Cardiac muscle cell (in vitro differentiated cells and primary cell): Measurements from ENCODE around the gene RBM34. TPM values are rescaled to one million over a fixed set of nuclear protein-coding genes. Genes with fewer than 3 reads are reported as not detected.

Source experiments
- DNase-seq, 2 donors: peaks; one replicate each; pipeline versions ENCODE4 v3.0.0 to v3.0.0-alpha.2; 2010 to 2017; ENCODE audit warnings: low read depth in 1 of 2, low spot score in 1 of 2
- H3K27ac ChIP-seq: fragments of 200-600 bp; sonication (generic); 2 replicates; pipeline ENCODE4 v1.5.1; 2016
- H3K27me3 ChIP-seq: fragments of 200-600 bp; sonication (generic); 2 replicates; pipeline ENCODE4 v1.6.0; 2016; ENCODE audit warnings: control low read depth
- H3K36me3 ChIP-seq: fragments of 200-600 bp; sonication (generic); 2 replicates; pipeline ENCODE4 v1.5.1; 2016; ENCODE audit warnings: control low read depth
- H3K4me1 ChIP-seq: fragments of 200-600 bp; sonication (generic); 2 replicates; pipeline ENCODE4 v1.8.1; 2017; ENCODE audit warnings: low read depth, mild to moderate bottlenecking, mixed run types
- H3K4me3 ChIP-seq: fragments of 200-600 bp; sonication (generic); 2 replicates; pipeline ENCODE4 v1.5.1; 2016; ENCODE audit warnings: mild to moderate bottlenecking
- H3K9me3 ChIP-seq: fragments of 200-600 bp; sonication (generic); 2 replicates; pipeline ENCODE4 v1.5.1; 2017; ENCODE audit warnings: low read depth, mild to moderate bottlenecking, control low read depth
- CTCF ChIP-seq: IDR thresholded peaks from 2 replicates; pipeline ENCODE4 v1.5.1; 2012; ENCODE audit warnings: low read depth, mild to moderate bottlenecking, low read length
- polyA plus RNA-seq: library from polyadenylated mRNA; unstranded; fragments of >200 nt; fragmentation: Nextera tagmentation; extraction: Ambion mirVana; gene quantifications from 2 replicates; pipeline ENCODE4 v1.2.1, GENCODE V29; 2016
- total RNA-seq: library from RNA; depleted of rRNA; stranded (reverse); fragments of >200 nt; gene quantifications from 2 replicates; pipeline ENCODE4 v1.2.3, GENCODE V29; 2016

RBM34 gene
- total and polyA plus RNA-seq, 2 experiments from 2014 or later = 40.7 to 63.8 TPM

- no peak for DNase-seq
- no peaks in the 10 kb centered on the region for H3K4me1 ChIP-seq
- H3K9me3 ChIP-seq = no peaks in the 10 kb centered on the region
- no peaks in the 10 kb centered on the region for H3K27me3 ChIP-seq
- peaks cover 51% of the 10 kb centered on the region for H3K36me3 ChIP-seq
- H3K27ac ChIP-seq = no peak overlapping the region
- no peak for TF ChIP-seq CTCF
- H3K4me3 ChIP-seq = no peak overlapping the region
Observed at GRCh38 chr1:235108876-235109275, 52.2 kb downstream of the RBM34 start.

GRCh38 chr1:235108185-235108593, 52.9 kb downstream of the RBM34 start:
- no peak overlapping the region for H3K27ac ChIP-seq
- no peaks in the 10 kb centered on the region for H3K27me3 ChIP-seq
- H3K4me1 ChIP-seq = no peaks in the 10 kb centered on the region
- no peak overlapping the region for H3K4me3 ChIP-seq
- no peak for TF ChIP-seq CTCF
- H3K9me3 ChIP-seq = no peaks in the 10 kb centered on the region
- peaks cover 44% of the 10 kb centered on the region for H3K36me3 ChIP-seq
- no peak for DNase-seq

DNA sequence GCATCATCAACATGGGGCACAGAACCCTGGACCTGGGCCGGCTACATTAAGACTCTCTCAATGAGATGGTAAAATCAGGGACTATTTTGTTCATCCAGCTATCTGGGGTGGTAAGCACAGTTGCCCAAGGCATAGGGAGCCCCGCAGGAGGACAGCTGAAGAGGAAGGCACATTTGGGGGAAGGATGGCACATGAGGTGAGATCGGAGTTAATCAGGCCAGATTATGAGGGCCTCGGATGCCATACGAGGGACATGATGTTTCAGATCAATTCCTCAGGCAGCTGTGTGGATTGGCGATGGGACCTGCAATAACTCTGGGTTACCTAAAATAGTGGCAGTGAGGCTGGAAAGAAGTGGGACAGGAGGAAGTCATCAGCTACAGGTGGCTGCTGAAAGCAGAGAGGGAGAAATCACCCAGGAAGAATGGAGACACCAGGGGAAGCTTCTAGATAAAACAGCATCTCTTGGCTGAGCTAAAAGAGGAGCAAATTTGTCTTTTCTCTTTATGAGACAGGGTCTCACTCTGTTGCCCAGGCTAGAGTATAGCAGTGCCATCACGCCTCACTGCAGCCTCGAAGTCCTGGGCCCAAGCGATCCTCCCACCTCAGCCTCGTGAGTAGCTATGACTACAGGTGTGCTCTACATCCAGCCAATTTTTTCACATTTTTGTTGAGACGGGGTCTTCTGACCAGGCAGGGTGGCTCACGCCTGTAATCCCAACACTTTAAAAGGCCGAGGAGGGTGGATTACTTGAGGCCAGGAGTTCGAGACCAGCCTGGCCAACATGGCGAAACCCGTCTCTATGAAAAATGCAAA, 53.5 kb downstream of the RBM34 start:
- no peak for DNase-seq
- Histone ChIP-seq H3K9me3 (no peaks in the 10 kb centered on the region), H3K4me1 (no peaks in the 10 kb centered on the region), H3K4me3 (no peak overlapping the region), H3K27me3 (no peaks in the 10 kb centered on the region), H3K27ac (peak overlapping the region; percentile 43), H3K36me3 (peaks cover 38% of the 10 kb centered on the region)
- no peak for TF ChIP-seq CTCF

DNA sequence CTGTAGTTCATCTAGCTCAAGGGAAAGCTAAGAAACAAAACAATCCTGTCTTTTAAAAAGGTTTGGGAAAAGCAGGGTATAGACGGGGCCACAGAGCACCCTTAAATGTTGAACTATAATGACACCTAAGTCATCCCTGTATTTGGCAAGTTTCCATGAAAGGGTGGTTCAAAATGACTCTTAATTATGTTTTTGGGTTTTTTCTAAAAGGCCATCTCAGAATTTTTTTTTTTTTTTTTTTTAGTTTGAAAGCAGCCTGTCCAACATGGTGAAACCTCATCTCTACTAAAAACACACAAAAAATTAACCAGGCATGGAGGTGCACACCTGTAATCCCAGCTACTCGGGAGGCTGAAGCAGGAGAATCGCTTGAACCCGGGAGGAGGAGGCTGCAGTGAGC, 54.6 kb downstream of the RBM34 start:
- H3K36me3 ChIP-seq = peaks cover 27% of the 10 kb centered on the region

More for the DNA sequence above, 54.6 kb downstream of the RBM34 start:
- Histone ChIP-seq H3K27ac (no peak overlapping the region), H3K4me3 (no peak overlapping the region), H3K4me1 (no peaks in the 10 kb centered on the region), H3K9me3 (no peaks in the 10 kb centered on the region), H3K27me3 (no peaks in the 10 kb centered on the region)
- no peak for DNase-seq
- TF ChIP-seq CTCF = no peak
